Fibroblast of lung (primary cell): Measurements from ENCODE around the gene CAMKMT. TPM values are rescaled to one million over a fixed set of nuclear protein-coding genes. Genes with fewer than 3 reads are reported as not detected.

ENCODE experiments used
- DNase-seq, 2 donors: peaks; one replicate each; pipeline versions ENCODE4 v3.0.0 to v3.0.0-alpha.2; 2010; ENCODE audit warnings: low read depth in 2 of 2
- H2AFZ ChIP-seq: 2 replicates; pipeline ENCODE4 v1.5.1; 2012; ENCODE audit warnings: low read length, control low read depth, inconsistent platforms
- H3K27ac ChIP-seq: 2 replicates; pipeline ENCODE4 v1.5.1; 2011; ENCODE audit warnings: low read length, control low read depth; ENCODE audit not compliant: insufficient read depth
- H3K27me3 ChIP-seq: 2 replicates; pipeline ENCODE4 v1.5.1; 2011; ENCODE audit warnings: mild to moderate bottlenecking, low read length; ENCODE audit not compliant: control insufficient read depth, insufficient read depth
- H3K36me3 ChIP-seq: 2 replicates; pipeline ENCODE4 v1.5.1; 2011; ENCODE audit warnings: low read length; ENCODE audit not compliant: control insufficient read depth, insufficient read depth
- H3K4me1 ChIP-seq: 2 replicates; pipeline ENCODE4 v1.5.1; 2011; ENCODE audit warnings: low read length; ENCODE audit not compliant: control insufficient read depth, insufficient read depth; ENCODE audit errors: extremely low read depth
- H3K4me2 ChIP-seq: 2 replicates; pipeline ENCODE4 v1.5.1; 2011; ENCODE audit warnings: low read length, control low read depth; ENCODE audit not compliant: insufficient read depth; ENCODE audit errors: extremely low read depth
- H3K4me3 ChIP-seq, 4 experiments: fragments of 200-600 bp in 1 of 4; sonication (generic) in 1 of 4; replicated peaks in 1 of 4; 2 replicates each; pipeline ENCODE4 v1.5.1; 2011 to 2016; ENCODE audit warnings: low read length in 4 of 4, low read depth in 3 of 4, mild to moderate bottlenecking in 3 of 4, control low read depth in 2 of 4, inconsistent platforms in 1 of 4, mixed read lengths in 1 of 4; ENCODE audit not compliant: insufficient read depth in 1 of 4; ENCODE audit errors: control extremely low read depth in 1 of 4
- H3K79me2 ChIP-seq: 2 replicates; pipeline ENCODE4 v1.5.1; 2012; ENCODE audit warnings: mild to moderate bottlenecking, low read length, inconsistent platforms; ENCODE audit not compliant: control insufficient read depth, insufficient read depth
- H3K9ac ChIP-seq: 2 replicates; pipeline ENCODE4 v1.5.1; 2011; ENCODE audit warnings: mild to moderate bottlenecking, low read length, control low read depth; ENCODE audit not compliant: insufficient read depth
- H3K9me3 ChIP-seq: 2 replicates; pipeline ENCODE4 v1.5.1; 2012; ENCODE audit warnings: low read depth, low read length; ENCODE audit not compliant: control insufficient read depth, insufficient read depth
- H4K20me1 ChIP-seq: 2 replicates; pipeline ENCODE4 v1.5.1; 2011; ENCODE audit warnings: low read length; ENCODE audit not compliant: control insufficient read depth, insufficient read depth; ENCODE audit errors: extremely low read depth
- CTCF ChIP-seq, 2 donors: IDR thresholded peaks in 1 of 2; conservative IDR thresholded peaks in 1 of 2; 1 replicate in 1 of 2; 2 replicates in 1 of 2; pipeline ENCODE4 v1.5.1; 2011 to 2012; ENCODE audit warnings: low read length in 2 of 2, control low read depth in 1 of 2, inconsistent platforms in 1 of 2, low read depth in 1 of 2, mild to moderate bottlenecking in 1 of 2
- EZH2 ChIP-seq: IDR thresholded peaks from 2 replicates; pipeline ENCODE4 v1.5.1; 2012; ENCODE audit warnings: low read length, control low read depth, mild to moderate bottlenecking; ENCODE audit errors: missing control alignments
- polyA plus RNA-seq, 2 donors: library from polyadenylated mRNA; depleted of rRNA in 1 of 2; stranded (reverse) in 1 of 2; unstranded in 1 of 2; fragments of >200 nt; gene quantifications; 2 replicates each; pipeline ENCODE4 v1.2.1, GENCODE V29; 2011 to 2012; ENCODE audit warnings: missing spikeins in 1 of 2
- total RNA-seq: library from RNA; depleted of rRNA; stranded (reverse); fragments of >200 nt; gene quantifications from 2 replicates; pipeline ENCODE4 v1.2.1, GENCODE V29; 2014

Gene CAMKMT
- total and polyA plus RNA-seq, 2 donors (not counting 1 experiment from before 2014, with no cell fraction given), result 7.9 to 11.6 TPM

- no peak overlapping the region for H3K9ac ChIP-seq
- H3K79me2 ChIP-seq, result no peaks in the 10 kb centered on the region
- H3K4me1 ChIP-seq, result no peaks in the 10 kb centered on the region
- H3K27me3 ChIP-seq, result no peaks in the 10 kb centered on the region
- H3K9me3 ChIP-seq, result no peaks in the 10 kb centered on the region
- no peaks in the 10 kb centered on the region for H4K20me1 ChIP-seq
- TF ChIP-seq CTCF (conservative IDR thresholded peaks at IDR 0.05 in 1 of 2, IDR thresholded peaks at IDR 0.05 in 1 of 2; ENCODE audit: low read depth in 1 of 2, low read length in 2 of 2), result no peak
- TF ChIP-seq EZH2, result no peak
- no peak overlapping the region for H3K4me2 ChIP-seq
- DNase-seq, result no peak
- no peak overlapping the region for H3K27ac ChIP-seq
- H3K36me3 ChIP-seq, result no peaks in the 10 kb centered on the region
- no peak overlapping the region for H3K4me3 ChIP-seq
- H2AFZ ChIP-seq, result no peak overlapping the region
Observed at GRCh38 chr2:44676379-44676778, 314.6 kb downstream of the CAMKMT start.

GRCh38 chr2:44679584-44679983 is 317.8 kb downstream of the CAMKMT start:
- H2AFZ ChIP-seq, result no peak overlapping the region
- H3K27me3 ChIP-seq, result no peaks in the 10 kb centered on the region
- TF ChIP-seq CTCF (conservative IDR thresholded peaks at IDR 0.05 in 1 of 2, IDR thresholded peaks at IDR 0.05 in 1 of 2; ENCODE audit: low read depth in 1 of 2, low read length in 2 of 2) (no peak), EZH2 (no peak)
- no peak overlapping the region for H3K9ac ChIP-seq
- H4K20me1 ChIP-seq, result no peaks in the 10 kb centered on the region
- no peak overlapping the region for H3K4me2 ChIP-seq
- no peak overlapping the region for H3K4me3 ChIP-seq
- DNase-seq, result no peak
- H3K79me2 ChIP-seq, result no peaks in the 10 kb centered on the region
- no peaks in the 10 kb centered on the region for H3K4me1 ChIP-seq
- no peaks in the 10 kb centered on the region for H3K36me3 ChIP-seq
- no peak overlapping the region for H3K27ac ChIP-seq
- no peaks in the 10 kb centered on the region for H3K9me3 ChIP-seq

- no peaks in the 10 kb centered on the region for H3K79me2 ChIP-seq
- H3K27ac ChIP-seq, result no peak overlapping the region
Observed at GRCh38 chr2:44679990-44680389, 318.2 kb downstream of the CAMKMT start.

More at GRCh38 chr2:44679990-44680389, 318.2 kb downstream of the CAMKMT start:
- Histone ChIP-seq H3K4me3 (no peak overlapping the region), H3K4me2 (no peak overlapping the region), H3K36me3 (no peaks in the 10 kb centered on the region), H3K4me1 (no peaks in the 10 kb centered on the region), H3K27me3 (no peaks in the 10 kb centered on the region), H4K20me1 (no peaks in the 10 kb centered on the region), H2AFZ (no peak overlapping the region), H3K9ac (no peak overlapping the region), H3K9me3 (no peaks in the 10 kb centered on the region)
- DNase-seq, result no peak
- TF ChIP-seq EZH2, result no peak
- TF ChIP-seq CTCF (conservative IDR thresholded peaks at IDR 0.05 in 1 of 2, IDR thresholded peaks at IDR 0.05 in 1 of 2; ENCODE audit: low read depth in 1 of 2, low read length in 2 of 2), result no peak
